K562 (cell line): Measurements from ENCODE around the gene ACOT7. TPM values are rescaled to one million over a fixed set of nuclear protein-coding genes. Genes with fewer than 3 reads are reported as not detected.
A peak's percentile ranks its signal among the peaks of the same experiment; 100 is the strongest.

Source experiments
- ARID4B ChIP-seq: sonication (generic); formaldehyde crosslinking; IDR thresholded peaks from 2 replicates; pipeline ENCODE4 v1.8.0; 2022; ENCODE audit warnings: mild to moderate bottlenecking, missing genetic modification reagents
- CEBPG ChIP-seq, 3 experiments: fragments of 200-800 bp in 1 of 3; sonication (Bioruptor generic) in 1 of 3; sonication (generic) in 1 of 3; formaldehyde crosslinking in 1 of 3; IDR thresholded peaks in 2 of 3; conservative IDR thresholded peaks in 1 of 3; 2 replicates each; pipeline versions ENCODE4 v1.6.1 to v1.8.0; 2016 to 2022; ENCODE audit warnings: missing compliant biosample characterization in 2 of 3, missing genetic modification characterization in 2 of 3, mild to moderate bottlenecking in 1 of 3, missing genetic modification reagents in 1 of 3
- CREB5 ChIP-seq: fragments of 250-450 bp; sonication (Bioruptor Pico); IDR thresholded peaks from 2 replicates; pipeline ENCODE4 v1.5.0; 2020; ENCODE audit warnings: mild to moderate bottlenecking
- KLF16 ChIP-seq: IDR thresholded peaks from 2 replicates; pipeline ENCODE4 v1.6.1; 2016; ENCODE audit warnings: antibody characterized with exemption
- RBM34 ChIP-seq: fragments of 200-400 bp; formaldehyde crosslinking; IDR thresholded peaks from 2 replicates; pipeline ENCODE4 v1.6.1; 2018; ENCODE audit warnings: low read length, borderline replicate concordance; ENCODE audit not compliant: insufficient read depth
- ZNF224 ChIP-seq: sonication (generic); formaldehyde crosslinking; IDR thresholded peaks from 2 replicates; pipeline ENCODE4 v1.8.0; 2022; ENCODE audit warnings: mild to moderate bottlenecking, missing genetic modification reagents
- ZNF407 ChIP-seq: fragments of 450-650 bp; IDR thresholded peaks from 2 replicates; pipeline ENCODE4 v1.6.1; 2016; ENCODE audit warnings: low read depth
- polyA plus RNA-seq, 8 experiments: library from polyadenylated mRNA; depleted of rRNA in 4 of 8; stranded (reverse) in 5 of 8; unstranded in 3 of 8; fragments of >200 nt; fragmentation: Nextera tagmentation in 2 of 8; fragmentation: Illumina TruSeq in 1 of 8; extraction: Ambion mirVana in 2 of 8; extraction: Trizol in 1 of 8; gene quantifications; 2 replicates each; pipeline versions ENCODE4 v1.2.1 to v1.2.3, GENCODE V29; 2011 to 2014; ENCODE audit warnings: inconsistent platforms in 1 of 8, missing spikeins in 1 of 8
- total RNA-seq, 7 experiments: library from RNA; depleted of rRNA in 6 of 7; stranded (reverse); fragments of >200 nt in 6 of 7; fragmentation: Illumina TruSeq in 2 of 7; extraction: Trizol in 2 of 7; gene quantifications; 2 replicates each; pipeline versions ENCODE4 v1.2.1 to v1.2.3, GENCODE V29; 2011 to 2021; ENCODE audit warnings: low replicate concordance in 1 of 7
- TF ChIP-seq, protein P1 (sequence below): fragments of 450-650 bp; IDR thresholded peaks from 2 replicates; pipeline ENCODE4 v1.6.1; 2018; ENCODE audit not compliant: partially characterized antibody

ACOT7 gene
- total and polyA plus RNA-seq, 9 of the 15 experiments (the other 6 are each of a cell fraction or from before 2014, with no cell fraction given), result 7.0 to 92.6 (median 37.2) TPM

GRCh38 chr1:6438047-6438525 lies 44.5 kb upstream of the ACOT7 start (continued):
- TF ChIP-seq CEBPG (CRISPR knock-in tag; IDR thresholded peaks at IDR 0.05) (no peak), CEBPG (tag; conservative IDR thresholded peaks at IDR 0.05 in 1 of 2, IDR thresholded peaks at IDR 0.05 in 1 of 2) (no peak), RBM34 (no peak), ZNF407 (no peak), ARID4B (no peak), ZNF224 (CRISPR knock-in tag) (no peak), CREB5 (CRISPR knock-in tag) (no peak), KLF16 (peak; percentile 70; the same call in 1 of the 2 replicates)
- TF ChIP-seq, protein P1, sequence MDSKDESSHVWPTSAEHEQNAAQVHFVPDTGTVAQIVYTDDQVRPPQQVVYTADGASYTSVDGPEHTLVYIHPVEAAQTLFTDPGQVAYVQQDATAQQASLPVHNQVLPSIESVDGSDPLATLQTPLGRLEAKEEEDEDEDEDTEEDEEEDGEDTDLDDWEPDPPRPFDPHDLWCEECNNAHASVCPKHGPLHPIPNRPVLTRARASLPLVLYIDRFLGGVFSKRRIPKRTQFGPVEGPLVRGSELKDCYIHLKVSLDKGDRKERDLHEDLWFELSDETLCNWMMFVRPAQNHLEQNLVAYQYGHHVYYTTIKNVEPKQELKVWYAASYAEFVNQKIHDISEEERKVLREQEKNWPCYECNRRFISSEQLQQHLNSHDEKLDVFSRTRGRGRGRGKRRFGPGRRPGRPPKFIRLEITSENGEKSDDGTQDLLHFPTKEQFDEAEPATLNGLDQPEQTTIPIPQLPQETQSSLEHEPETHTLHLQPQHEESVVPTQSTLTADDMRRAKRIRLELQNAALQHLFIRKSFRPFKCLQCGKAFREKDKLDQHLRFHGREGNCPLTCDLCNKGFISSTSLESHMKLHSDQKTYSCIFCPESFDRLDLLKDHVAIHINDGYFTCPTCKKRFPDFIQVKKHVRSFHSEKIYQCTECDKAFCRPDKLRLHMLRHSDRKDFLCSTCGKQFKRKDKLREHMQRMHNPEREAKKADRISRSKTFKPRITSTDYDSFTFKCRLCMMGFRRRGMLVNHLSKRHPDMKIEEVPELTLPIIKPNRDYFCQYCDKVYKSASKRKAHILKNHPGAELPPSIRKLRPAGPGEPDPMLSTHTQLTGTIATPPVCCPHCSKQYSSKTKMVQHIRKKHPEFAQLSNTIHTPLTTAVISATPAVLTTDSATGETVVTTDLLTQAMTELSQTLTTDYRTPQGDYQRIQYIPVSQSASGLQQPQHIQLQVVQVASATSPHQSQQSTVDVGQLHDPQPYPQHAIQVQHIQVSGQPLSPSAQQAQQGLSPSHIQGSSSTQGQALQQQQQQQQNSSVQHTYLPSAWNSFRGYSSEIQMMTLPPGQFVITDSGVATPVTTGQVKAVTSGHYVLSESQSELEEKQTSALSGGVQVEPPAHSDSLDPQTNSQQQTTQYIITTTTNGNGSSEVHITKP, result no peak
